ENCODE data around the gene C1orf105. TPM values are rescaled to one million over a fixed set of nuclear protein-coding genes. Genes with fewer than 3 reads are reported as not detected.

C1orf105 gene
- total RNA-seq, 1 donor from 2014 or later = not detected

DNA sequence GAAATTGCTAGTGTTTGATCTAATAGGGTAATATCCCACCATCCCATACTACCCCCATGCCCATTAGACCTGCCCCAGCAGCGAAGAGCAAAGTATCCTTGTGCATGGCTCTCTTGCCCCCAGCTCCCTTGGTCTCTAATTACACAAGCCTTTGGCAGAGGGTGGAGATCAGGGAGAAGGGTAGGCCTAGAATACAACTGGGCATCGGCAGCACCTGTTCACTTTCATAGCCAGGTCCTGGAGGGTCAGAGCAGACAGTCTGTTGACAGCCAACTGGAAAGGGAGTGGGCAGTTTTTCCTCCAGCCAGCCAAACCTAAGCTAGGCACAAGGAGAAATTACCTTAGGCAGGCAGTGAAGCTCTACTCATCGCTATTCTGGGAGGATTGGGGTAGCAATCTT lies 26.1 kb downstream of the C1orf105 start:
- Histone ChIP-seq H3K4me3 (no peak overlapping the region), H3K27ac (no peak overlapping the region), H3K4me1 (peaks cover 0 to 10% of the 10 kb centered on the region in 2 donors), H3K9me3 (no peaks in the 10 kb centered on the region), H3K27me3 (no peaks in the 10 kb centered on the region), H3K36me3 (no peaks in the 10 kb centered on the region)
- intact Hi-C loops (cut with DNase I) = no loop called here
- TF ChIP-seq, protein P1, sequence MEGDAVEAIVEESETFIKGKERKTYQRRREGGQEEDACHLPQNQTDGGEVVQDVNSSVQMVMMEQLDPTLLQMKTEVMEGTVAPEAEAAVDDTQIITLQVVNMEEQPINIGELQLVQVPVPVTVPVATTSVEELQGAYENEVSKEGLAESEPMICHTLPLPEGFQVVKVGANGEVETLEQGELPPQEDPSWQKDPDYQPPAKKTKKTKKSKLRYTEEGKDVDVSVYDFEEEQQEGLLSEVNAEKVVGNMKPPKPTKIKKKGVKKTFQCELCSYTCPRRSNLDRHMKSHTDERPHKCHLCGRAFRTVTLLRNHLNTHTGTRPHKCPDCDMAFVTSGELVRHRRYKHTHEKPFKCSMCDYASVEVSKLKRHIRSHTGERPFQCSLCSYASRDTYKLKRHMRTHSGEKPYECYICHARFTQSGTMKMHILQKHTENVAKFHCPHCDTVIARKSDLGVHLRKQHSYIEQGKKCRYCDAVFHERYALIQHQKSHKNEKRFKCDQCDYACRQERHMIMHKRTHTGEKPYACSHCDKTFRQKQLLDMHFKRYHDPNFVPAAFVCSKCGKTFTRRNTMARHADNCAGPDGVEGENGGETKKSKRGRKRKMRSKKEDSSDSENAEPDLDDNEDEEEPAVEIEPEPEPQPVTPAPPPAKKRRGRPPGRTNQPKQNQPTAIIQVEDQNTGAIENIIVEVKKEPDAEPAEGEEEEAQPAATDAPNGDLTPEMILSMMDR (IDR thresholded peaks at IDR 0.05) = no peak
- DNase-seq (ENCODE audit: low spot score in 2 of 2) = no peak

DNA sequence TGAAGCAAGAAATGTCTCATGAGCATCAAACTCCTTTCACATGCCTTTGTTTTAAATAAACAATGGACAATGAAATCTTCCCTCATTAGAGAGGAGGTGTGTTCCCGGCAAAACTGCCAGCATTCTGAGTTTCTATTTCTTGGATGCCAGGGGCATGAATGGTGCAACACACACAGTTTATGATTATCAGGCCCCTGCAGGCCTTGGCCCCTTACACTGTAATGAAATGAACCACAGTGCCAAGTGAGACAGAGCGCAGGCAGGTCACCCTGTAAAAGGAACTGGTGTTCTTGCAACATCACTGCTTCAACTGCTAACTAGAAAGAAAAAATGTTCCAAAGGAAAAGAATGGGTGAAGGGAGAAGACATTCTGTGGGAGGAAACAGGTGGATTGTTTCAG lies 27.2 kb downstream of the C1orf105 start:
- no peak overlapping the region for H3K27ac ChIP-seq
- TF ChIP-seq, protein P1 (IDR thresholded peaks at IDR 0.05) = no peak
- DNase-seq (ENCODE audit: low spot score in 2 of 2) = no peak
- intact Hi-C loops (cut with DNase I) = no loop called here
- H3K4me3 ChIP-seq = no peak overlapping the region
- no peaks in the 10 kb centered on the region for H3K36me3 ChIP-seq
- peaks cover 0 to 10% of the 10 kb centered on the region in 2 donors for H3K4me1 ChIP-seq
- H3K27me3 ChIP-seq = no peaks in the 10 kb centered on the region
- H3K9me3 ChIP-seq = no peaks in the 10 kb centered on the region

DNA sequence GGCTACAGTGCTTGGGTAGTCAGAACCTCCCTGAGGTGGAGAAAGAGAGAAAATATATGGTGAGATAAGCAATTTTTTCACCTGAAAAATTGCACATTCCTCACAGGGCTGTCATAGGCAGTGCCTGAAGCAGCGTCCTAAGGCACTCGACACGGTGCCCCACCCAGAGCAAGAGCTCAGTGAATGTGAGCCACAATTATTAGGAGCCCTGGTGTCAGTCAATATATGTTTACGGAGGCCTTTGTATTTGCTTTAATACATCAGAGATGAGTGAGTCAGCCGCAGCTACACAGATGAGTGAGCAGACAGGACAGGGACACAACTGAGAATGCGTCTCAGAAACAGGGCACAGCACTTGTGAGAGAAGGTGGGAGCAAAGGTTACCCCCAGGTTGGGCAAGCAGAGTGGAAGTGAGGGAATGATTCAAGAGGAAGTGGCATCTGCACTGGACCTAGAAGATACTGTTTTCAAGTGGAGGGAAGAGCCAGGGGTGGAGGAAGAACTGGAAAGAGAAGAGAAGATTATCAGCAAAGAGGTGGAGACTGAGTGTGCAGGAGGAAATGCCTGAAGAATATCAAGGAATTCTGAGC lies 28.6 kb downstream of the C1orf105 start:
- Histone ChIP-seq H3K9me3 (no peaks in the 10 kb centered on the region), H3K4me3 (no peak overlapping the region), H3K27me3 (no peaks in the 10 kb centered on the region), H3K4me1 (peaks cover 0 to 3% of the 10 kb centered on the region in 2 donors), H3K27ac (no peak overlapping the region), H3K36me3 (no peaks in the 10 kb centered on the region)
- intact Hi-C loops (cut with DNase I) = no loop called here
- TF ChIP-seq, protein P1 (IDR thresholded peaks at IDR 0.05) = no peak
- DNase-seq (ENCODE audit: low spot score in 2 of 2) = no peak

DNA sequence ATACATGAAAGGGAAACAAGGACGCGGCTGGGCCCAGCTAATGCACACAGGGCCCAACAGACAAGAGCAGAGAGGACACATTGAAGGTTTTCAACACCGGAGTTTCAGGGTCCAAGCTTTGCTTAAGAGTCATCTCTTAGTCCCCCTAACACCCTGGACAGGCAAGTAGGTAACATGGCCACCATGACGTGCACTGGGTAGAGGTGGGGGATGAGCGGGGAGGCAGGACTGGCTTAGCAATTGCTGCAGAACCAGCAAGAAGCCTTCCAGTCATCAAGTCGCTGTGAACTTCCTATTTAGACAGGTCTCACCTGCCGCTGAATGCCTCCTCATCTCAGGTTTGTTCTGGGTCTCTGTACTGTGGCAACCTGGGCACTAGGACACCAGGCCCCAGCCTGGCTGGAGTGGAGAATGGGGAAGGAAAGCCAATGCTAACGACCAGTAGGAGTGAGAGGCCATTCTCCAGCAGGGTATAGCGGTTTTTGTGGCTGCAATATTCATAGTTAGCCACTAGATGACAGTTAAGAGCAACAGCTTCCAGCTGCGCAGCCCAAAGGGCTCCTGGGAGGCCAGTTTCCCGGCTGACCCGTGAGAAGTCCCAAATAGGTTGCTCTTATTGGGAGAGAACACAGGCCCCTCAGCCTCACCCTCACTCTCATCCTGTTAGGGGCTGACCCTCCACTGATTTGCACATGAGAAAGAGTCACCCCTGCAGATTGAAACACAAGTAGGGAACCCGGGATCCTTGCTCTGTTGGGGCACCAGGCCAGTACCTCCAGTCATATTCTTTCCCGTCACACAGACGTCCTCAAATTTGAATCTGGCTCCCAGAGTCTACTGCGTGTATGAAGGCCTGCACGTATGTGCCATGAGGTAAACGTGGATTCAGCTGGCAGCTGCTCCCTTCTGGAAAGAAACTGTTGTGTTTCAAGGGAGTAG lies 29.4 kb downstream of the C1orf105 start:
- Histone ChIP-seq H3K36me3 (no peaks in the 10 kb centered on the region), H3K27ac (no peak overlapping the region), H3K4me1 (no peaks in the 10 kb centered on the region), H3K4me3 (peak overlapping the region in 1 of 2 donors; percentile 38), H3K9me3 (no peaks in the 10 kb centered on the region), H3K27me3 (no peaks in the 10 kb centered on the region)
- intact Hi-C loops (cut with DNase I) = no loop called here
- peak in 1 of 2 donors; percentile 66 for DNase-seq (ENCODE audit: low spot score in 2 of 2)
- TF ChIP-seq, protein P1 (IDR thresholded peaks at IDR 0.05) = peak; percentile 78 to 88 (median 78)

DNA sequence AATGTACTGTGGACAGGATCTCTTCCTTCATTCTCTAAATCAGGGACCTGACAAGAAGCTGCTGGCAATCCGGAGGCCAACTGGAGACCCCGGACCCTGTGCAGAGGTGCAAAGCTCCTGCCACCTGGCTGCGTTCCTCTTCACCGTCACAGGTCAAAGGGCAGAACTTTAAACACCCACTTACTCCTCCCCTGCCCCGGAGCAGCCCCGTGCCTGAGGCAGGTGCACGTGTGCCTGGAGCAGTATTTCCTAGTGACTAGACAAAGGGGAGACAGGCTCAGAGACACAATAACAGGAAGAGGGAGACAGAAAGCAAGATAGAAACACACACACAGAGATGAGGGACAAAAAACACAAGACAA lies 30.0 kb downstream of the C1orf105 start:
- H3K36me3 ChIP-seq = no peaks in the 10 kb centered on the region
- H3K4me3 ChIP-seq = no peak overlapping the region
- H3K27me3 ChIP-seq = no peaks in the 10 kb centered on the region
- H3K27ac ChIP-seq = no peak overlapping the region
- intact Hi-C loops (cut with DNase I) = no loop called here
- H3K9me3 ChIP-seq = no peaks in the 10 kb centered on the region
- H3K4me1 ChIP-seq = no peaks in the 10 kb centered on the region
- DNase-seq (ENCODE audit: low spot score in 2 of 2) = no peak
- TF ChIP-seq, protein P1 (IDR thresholded peaks at IDR 0.05) = no peak

Data from ascending aorta (tissue), 2 donors.